GM12873 (cell line): ENCODE measurements around the gene RTEL1.

Source experiments
- TF ChIP-seq, protein P1 (sequence below): IDR thresholded peaks from 2 replicates; pipeline ENCODE4 v1.5.1; 2012; ENCODE audit warnings: low read depth, mild to moderate bottlenecking, moderate library complexity, low read length, control low read depth; ENCODE audit not compliant: insufficient read depth; ENCODE audit errors: missing control alignments

Gene RTEL1

DNA sequence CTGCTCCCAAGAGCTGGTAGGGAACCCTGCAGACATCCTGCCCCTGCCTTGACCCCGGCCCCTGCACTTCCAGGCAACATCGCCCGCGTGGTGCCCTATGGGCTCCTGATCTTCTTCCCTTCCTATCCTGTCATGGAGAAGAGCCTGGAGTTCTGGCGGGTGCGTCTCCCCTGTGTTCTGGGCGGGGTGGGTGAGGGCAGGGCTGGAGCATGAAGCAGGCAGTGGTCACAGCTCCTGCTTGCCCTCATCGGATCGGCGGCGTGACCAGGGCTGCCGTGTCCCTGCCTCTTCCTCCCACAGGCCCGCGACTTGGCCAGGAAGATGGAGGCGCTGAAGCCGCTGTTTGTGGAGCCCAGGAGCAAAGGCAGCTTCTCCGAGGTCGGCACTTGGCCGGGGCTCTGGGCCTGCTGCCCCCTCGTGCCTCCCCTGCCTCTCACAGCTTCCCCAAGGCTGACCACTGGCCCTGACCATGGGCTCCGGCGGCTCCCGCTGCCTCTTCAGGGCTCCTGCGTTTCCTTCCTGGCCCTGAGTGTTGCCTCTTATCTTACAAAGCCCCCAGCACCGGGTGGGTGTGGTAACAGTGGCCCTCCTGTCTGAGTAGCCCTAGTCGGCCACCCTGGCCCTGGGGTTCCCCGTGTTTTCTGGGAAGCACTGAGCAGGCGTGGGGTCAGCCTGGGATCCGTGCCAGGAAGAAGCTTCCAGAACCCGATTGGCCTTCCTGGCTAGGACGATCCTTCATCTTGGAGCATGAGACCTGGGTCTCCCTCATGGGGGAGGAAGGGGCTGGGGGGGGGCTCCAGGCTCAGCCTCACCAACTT, 30.3 kb downstream of the RTEL1 start:
- TF ChIP-seq, protein P1, sequence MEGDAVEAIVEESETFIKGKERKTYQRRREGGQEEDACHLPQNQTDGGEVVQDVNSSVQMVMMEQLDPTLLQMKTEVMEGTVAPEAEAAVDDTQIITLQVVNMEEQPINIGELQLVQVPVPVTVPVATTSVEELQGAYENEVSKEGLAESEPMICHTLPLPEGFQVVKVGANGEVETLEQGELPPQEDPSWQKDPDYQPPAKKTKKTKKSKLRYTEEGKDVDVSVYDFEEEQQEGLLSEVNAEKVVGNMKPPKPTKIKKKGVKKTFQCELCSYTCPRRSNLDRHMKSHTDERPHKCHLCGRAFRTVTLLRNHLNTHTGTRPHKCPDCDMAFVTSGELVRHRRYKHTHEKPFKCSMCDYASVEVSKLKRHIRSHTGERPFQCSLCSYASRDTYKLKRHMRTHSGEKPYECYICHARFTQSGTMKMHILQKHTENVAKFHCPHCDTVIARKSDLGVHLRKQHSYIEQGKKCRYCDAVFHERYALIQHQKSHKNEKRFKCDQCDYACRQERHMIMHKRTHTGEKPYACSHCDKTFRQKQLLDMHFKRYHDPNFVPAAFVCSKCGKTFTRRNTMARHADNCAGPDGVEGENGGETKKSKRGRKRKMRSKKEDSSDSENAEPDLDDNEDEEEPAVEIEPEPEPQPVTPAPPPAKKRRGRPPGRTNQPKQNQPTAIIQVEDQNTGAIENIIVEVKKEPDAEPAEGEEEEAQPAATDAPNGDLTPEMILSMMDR, result no peak

DNA sequence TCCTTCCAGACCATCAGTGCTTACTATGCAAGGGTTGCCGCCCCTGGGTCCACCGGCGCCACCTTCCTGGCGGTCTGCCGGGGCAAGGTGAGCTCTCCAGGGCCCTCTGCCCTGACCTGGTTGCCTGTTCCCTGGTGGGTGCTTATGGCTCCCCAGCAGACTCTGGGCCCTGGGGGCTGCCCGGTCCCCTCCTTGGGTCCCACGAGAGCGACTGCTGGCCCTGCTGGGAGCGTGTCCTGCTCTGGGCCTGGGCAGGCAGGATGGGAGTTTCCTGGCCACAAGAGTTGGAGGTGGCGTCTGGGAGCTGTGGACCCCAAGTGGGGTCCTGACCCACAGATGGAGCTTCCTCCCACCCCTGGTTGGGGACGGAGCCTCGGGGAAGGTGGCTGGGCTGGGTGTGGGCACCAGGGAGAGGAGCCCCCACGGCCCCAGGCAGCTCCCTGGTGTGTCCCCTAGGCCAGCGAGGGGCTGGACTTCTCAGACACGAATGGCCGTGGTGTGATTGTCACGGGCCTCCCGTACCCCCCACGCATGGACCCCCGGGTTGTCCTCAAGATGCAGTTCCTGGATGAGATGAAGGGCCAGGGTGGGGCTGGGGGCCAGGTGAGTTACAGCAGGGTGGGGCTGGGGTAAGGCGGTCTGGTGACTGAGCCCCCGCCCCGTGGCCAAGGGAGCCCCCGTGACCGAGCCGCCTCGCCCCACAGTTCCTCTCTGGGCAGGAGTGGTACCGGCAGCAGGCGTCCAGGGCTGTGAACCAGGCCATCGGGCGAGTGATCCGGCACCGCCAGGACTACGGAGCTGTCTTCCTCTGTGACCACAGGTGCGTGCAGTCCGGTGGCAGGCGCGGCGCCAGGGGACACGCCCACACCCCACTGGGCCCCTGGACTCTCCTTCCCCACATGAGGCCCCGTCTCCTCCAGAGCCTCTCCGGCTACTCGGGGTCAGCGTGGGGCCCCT, 31.2 kb downstream of the RTEL1 start:
- TF ChIP-seq, protein P1, result no peak

- TF ChIP-seq, protein P1, result no peak
Measured at GRCh38 chr20:63690003-63690897, 32.1 kb downstream of the RTEL1 start.

- TF ChIP-seq, protein P1, result no peak
Measured at GRCh38 chr20:63690898-63691710, 33.0 kb downstream of the RTEL1 start.

DNA sequence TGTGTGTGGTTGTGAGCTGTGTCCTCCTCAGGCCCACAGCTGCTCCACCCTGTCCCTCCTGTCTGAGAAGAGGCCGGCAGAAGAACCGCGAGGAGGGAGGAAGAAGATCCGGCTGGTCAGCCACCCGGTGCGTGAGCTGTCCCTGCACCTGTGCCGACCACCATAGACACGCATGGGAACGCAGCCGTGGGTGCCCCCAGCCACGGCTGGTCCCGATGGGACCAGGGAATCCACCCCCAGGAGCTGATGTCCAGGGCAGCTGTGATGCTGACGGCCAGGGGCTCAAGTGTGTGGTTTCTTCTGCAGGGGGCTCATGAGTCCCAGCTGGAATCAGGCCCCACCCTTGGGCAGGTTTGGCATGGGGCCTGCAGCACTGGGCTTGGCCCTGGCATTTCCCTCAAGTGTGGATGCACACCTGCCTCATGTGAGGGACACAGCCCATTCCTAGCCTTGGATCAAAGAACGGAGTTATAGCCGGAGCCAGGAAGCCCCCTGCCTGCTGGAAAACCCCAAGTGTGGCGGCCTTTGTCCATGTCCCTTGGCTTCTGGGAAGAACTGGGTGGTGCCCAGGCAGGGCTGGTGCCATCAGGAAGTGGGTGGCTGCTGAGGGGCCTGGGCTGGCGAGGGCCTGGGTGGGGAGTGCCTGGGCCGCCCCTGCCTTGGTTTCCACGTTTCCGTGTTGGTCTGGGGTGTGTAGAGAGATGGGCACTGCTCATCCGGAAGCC, 33.8 kb downstream of the RTEL1 start:
- TF ChIP-seq, protein P1, result no peak
